Mesothelial cell of epicardium (in vitro differentiated cells): ENCODE measurements around the gene ETNK2. TPM values are rescaled to one million over a fixed set of nuclear protein-coding genes. Genes with fewer than 3 reads are reported as not detected.
"Not testable (repeated sequence)": the region's sequence is repeated elsewhere in the genome, so short reads cannot be mapped to it uniquely, and the experiment has no call there.

Source experiments
- DNase-seq, 2 experiments: peaks; one replicate each; pipeline ENCODE4 v3.0.0; 2021; ENCODE audit warnings: low spot score in 2 of 2; ENCODE audit not compliant: unreplicated experiment in 2 of 2
- H3K27ac Mint-ChIP-seq: 2 replicates; pipeline ENCODE4 v1.8.0; 2021; ENCODE audit warnings: mixed read lengths
- H3K27me3 Mint-ChIP-seq: 2 replicates; pipeline ENCODE4 v1.8.0; 2021; ENCODE audit warnings: low read depth, mixed read lengths
- H3K36me3 Mint-ChIP-seq: 2 replicates; pipeline ENCODE4 v1.8.0; 2021; ENCODE audit warnings: mixed read lengths
- H3K4me1 Mint-ChIP-seq: 2 replicates; pipeline ENCODE4 v1.8.0; 2021; ENCODE audit warnings: mixed read lengths
- H3K4me3 Mint-ChIP-seq: 2 replicates; pipeline ENCODE4 v1.8.0; 2021; ENCODE audit warnings: mild to moderate bottlenecking, moderate library complexity, mixed read lengths
- H3K9me3 Mint-ChIP-seq: 2 replicates; pipeline ENCODE4 v1.8.0; 2021; ENCODE audit warnings: mixed read lengths
- CTCF ChIP-seq: fragments of 200-600 bp; sonication (generic); IDR thresholded peaks from one replicate; pipeline ENCODE4 v1.5.0; 2021; ENCODE audit warnings: antibody characterized with exemption; ENCODE audit not compliant: unreplicated experiment
- total RNA-seq: library from RNA; stranded (reverse); gene quantifications from 3 replicates; pipeline ENCODE4 v1.2.1, GENCODE V29; 2021

Gene ETNK2
- total RNA-seq, 1 donor from 2014 or later, result 19.2 TPM

GRCh38 chr1:204092632-204093420 lies 59.0 kb downstream of the ETNK2 start:
- Mint-ChIP-seq H3K27me3 (no peaks in the 10 kb centered on the region), H3K27ac (peak overlapping the region; percentile 47), H3K4me3 (no peak overlapping the region), H3K9me3 (no peaks in the 10 kb centered on the region), H3K36me3 (no peaks in the 10 kb centered on the region), H3K4me1 (peaks cover 50% of the 10 kb centered on the region)
- DNase-seq, result no peak
- no peak for TF ChIP-seq CTCF

GRCh38 chr1:204091787-204092312 lies 60.0 kb downstream of the ETNK2 start:
- no peaks in the 10 kb centered on the region for H3K36me3 Mint-ChIP-seq
- TF ChIP-seq CTCF, result no peak
- H3K4me1 Mint-ChIP-seq, result peaks cover 56% of the 10 kb centered on the region
- no peak for DNase-seq
- H3K27me3 Mint-ChIP-seq, result no peaks in the 10 kb centered on the region
- H3K27ac Mint-ChIP-seq, result no peak overlapping the region
- no peaks in the 10 kb centered on the region for H3K9me3 Mint-ChIP-seq
- no peak overlapping the region for H3K4me3 Mint-ChIP-seq

GRCh38 chr1:204091066-204091465 lies 60.8 kb downstream of the ETNK2 start:
- H3K27me3 Mint-ChIP-seq, result no peaks in the 10 kb centered on the region
- no peak overlapping the region for H3K27ac Mint-ChIP-seq
- no peak for TF ChIP-seq CTCF
- no peaks in the 10 kb centered on the region for H3K9me3 Mint-ChIP-seq
- H3K4me1 Mint-ChIP-seq, result peaks cover 56% of the 10 kb centered on the region
- no peak overlapping the region for H3K4me3 Mint-ChIP-seq
- DNase-seq, result no peak
- no peaks in the 10 kb centered on the region for H3K36me3 Mint-ChIP-seq

GRCh38 chr1:204090132-204090531 lies 61.7 kb downstream of the ETNK2 start:
- H3K4me1 Mint-ChIP-seq, result peaks cover 52% of the 10 kb centered on the region
- H3K27ac Mint-ChIP-seq, result peak overlapping the region; percentile 43

GRCh38 chr1:204089044-204089751 lies 62.6 kb downstream of the ETNK2 start:
- DNase-seq, result peak in 1 of 2 experiments; percentile 57

More at GRCh38 chr1:204090132-204090531, 61.7 kb downstream of the ETNK2 start:
- not testable (repeated sequence) for H3K36me3 Mint-ChIP-seq, H3K9me3 Mint-ChIP-seq, H3K4me3 Mint-ChIP-seq, DNase-seq, H3K27me3 Mint-ChIP-seq

More at GRCh38 chr1:204089044-204089751, 62.6 kb downstream of the ETNK2 start:
- peak overlapping the region; percentile 85 for H3K27ac Mint-ChIP-seq
- no peaks in the 10 kb centered on the region for H3K36me3 Mint-ChIP-seq
- H3K9me3 Mint-ChIP-seq, result no peaks in the 10 kb centered on the region
- H3K4me1 Mint-ChIP-seq, result peaks cover 52% of the 10 kb centered on the region
- no peaks in the 10 kb centered on the region for H3K27me3 Mint-ChIP-seq
- no peak for TF ChIP-seq CTCF
- H3K4me3 Mint-ChIP-seq, result no peak overlapping the region
